NCI-H774 (cell line): ENCODE measurements around the gene ASTL.

Experiments used
- DNase-seq: peaks from one replicate; lab custom pipeline; 2025; lab: John Stamatoyannopoulos, UW

Gene ASTL

DNA sequence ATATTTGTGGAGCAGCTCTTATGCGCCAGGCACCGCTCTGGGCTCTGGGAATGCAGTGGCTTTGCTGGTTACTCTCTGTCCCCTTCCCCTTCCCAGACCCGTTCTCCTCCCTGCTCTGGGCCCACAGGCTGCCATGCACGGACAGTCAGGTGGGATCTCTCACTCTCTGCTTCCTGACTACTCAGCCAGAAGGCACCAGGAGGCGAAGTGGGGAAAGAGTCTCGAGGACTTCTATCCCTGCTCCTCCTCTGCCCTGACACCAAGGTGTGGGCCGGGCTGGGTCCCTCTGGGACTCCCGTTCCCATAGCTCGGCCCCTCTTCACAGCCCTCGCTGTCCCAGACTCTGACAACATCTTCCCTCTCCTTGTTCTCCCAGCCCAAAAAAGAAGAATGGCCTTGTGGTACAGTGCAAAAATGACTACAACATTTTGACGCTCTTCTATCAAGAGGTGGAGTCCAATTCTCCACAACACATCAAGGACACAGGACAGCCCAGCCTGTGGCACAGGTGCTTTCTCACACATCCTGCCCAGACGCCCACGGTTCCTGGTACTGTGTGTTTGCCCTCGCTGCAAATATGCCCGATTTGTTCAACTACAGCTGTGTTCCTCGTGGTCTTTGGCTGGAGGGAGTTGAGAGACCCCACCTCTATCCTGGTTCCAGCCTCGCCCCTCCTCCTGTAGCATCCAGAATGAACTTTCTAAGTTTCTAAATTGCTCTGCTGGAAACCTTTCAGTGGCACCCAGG, 21.0 kb upstream of the ASTL start:
- DNase-seq: no peak

DNA sequence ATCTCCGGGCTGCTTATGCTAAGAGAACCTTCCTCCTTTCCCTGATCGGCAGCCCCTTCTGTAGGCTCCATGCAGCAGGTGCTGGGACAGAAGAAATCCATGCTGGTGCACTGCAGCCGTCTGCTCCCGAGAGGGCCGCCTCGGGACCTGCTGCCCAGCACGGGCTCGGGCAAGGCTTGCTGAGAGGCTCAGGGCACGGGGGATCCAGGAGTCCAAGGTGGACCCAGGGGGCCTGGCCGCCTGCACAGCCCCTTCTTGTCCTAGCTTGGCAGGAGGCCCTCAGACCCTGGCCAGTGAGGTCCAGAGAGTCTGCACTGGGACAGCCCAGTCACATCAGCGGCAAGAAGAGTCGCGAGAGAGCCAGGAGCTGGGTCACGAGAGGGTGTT, 20.2 kb upstream of the ASTL start:
- no peak for DNase-seq

DNA sequence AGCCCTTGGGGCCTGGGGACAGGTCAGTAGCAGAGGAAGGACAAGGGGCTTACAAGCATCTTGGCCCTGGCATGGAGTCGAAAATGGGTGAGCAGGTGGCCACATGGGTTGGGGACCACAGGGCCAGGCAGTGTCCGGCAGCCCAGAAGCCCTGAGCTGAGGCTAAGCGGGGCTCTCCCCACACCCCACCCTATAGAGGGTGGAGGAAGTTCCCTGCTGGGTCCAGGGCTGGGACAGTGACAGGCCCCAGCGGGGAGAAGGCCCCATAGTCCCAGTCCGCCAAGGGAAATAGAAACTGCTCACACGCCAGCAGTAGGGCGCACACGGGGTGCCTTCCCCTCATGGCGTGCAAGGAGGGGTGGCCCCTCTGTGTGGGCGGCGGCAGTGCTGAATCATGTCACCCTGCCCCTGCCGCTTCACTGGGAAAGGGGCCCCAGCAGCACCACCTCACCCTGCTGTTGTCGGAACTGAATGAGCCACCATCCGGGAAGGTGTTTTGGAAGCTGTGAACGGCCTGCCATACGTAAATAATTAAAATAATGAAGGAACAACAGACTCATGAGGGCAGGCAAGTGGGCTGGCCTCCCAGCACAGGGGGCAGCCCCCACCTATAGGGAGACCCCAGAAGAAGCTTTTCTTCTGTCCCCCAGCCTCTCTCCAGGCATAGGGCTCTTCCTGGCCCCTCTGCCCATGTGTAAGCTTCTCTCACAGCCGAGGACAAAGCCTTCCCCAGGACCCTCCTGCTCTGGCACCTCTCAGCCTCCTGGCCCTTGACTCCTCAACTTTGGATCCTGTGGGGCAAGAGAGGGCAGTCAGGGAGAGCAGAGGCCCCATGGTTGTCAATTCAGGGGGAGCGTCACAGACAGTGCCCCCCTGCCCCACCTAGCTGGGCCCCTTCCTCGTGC, 19.6 kb upstream of the ASTL start:
- no peak for DNase-seq

- no peak for DNase-seq
Observed at GRCh38 chr2:96156926-96157648, 18.8 kb upstream of the ASTL start.

DNA sequence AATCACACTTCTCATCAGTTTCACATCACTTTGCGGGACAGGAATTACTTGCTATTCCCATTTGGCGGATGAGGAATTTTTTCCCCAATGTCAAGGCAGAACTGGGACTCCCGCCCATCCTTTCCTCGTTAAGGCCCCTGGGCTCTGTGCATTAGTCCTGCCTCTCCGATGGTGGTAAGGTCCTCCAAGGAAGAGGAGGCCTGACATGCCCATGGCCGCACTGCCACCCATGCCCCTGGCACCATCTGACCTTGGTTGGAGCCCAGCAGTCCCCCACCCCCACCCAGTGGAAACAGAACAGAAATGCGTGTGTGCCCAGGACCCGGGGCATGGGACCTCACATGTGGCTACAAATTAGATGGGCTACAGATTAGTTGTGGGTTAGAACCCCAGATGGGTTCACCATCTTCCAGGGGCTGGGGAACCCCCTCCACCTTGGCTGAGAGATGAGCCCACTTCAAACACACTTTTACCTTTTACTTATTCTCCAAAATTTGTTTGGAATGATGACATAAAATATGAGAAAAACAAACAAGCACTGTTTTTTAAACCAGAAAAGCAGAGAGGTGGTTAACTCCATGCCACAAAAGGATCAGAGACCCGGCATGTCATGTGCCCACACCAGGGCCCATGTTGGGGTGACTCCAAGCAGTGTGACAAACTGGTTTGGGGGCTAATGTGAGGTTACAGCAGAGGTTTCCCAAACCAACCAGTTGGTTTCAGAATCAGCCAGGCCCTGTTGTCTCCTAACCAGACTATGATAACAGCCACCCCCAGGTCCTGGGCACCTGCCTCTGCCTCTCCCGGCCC, 17.9 kb upstream of the ASTL start:
- DNase-seq: no peak

DNA sequence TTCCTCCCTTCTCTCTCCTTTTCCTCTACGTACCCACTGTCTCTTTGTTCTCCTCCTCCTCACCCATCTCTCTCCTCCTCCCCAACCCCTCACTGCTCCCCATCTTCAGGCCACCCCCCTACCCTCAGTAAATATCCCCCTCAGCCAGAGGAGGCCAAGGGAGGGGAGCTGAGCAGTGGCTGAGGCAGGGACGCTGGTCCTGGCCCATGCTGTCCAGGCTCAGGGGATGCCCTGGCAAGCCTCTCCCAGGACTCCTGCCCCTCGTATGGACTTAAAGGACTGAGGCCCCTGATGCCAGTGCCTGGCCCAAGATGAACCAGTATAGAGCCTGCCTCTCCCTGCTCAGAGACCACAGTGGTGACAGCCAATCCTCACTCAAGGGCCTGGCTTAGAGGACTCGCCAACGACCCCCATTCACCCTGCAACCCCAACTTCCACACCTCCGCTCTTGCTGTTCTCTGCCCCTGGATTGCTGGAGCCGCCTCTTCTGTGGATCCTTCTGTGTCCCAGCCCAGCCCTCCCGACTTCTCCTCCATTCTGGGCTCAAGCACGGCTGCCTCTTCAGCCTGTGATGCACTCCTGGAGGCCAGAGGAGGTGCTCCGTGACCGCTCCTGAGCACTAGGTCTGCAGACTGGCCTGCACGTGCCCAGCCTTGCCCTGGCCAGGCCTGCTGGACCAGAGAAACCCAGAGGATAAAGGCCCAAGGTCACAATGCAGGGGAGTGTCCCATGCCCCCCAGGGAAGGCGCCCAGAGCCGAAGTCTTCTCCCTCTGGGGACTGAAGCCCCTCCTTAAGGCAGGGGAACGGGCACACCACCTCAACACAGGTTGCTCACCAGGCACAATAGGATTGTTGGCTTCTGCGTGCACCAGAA, 16.4 kb upstream of the ASTL start:
- DNase-seq: no peak

- no peak for DNase-seq
Observed at GRCh38 chr2:96153991-96154431, 15.7 kb upstream of the ASTL start.

DNA sequence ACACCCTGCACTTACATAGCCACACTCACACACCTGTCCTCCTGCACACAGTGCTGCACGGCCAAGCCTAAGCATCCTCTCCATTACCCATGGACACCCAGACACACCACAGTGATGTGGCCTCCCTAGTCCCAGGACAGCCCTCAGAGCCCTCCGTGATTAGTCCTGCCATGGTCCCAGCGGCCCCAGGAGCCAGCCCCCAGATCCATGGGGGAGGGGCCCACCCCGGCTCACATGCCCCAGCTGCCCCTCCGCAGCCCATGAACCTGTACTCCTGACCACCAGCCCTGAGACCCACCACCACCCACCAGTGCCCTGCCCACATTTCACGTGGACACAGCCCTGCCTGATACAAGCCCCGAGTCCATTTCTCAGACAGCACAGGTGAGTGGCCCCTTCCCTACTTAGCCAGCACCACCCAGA, 15.0 kb upstream of the ASTL start:
- no peak for DNase-seq

DNA sequence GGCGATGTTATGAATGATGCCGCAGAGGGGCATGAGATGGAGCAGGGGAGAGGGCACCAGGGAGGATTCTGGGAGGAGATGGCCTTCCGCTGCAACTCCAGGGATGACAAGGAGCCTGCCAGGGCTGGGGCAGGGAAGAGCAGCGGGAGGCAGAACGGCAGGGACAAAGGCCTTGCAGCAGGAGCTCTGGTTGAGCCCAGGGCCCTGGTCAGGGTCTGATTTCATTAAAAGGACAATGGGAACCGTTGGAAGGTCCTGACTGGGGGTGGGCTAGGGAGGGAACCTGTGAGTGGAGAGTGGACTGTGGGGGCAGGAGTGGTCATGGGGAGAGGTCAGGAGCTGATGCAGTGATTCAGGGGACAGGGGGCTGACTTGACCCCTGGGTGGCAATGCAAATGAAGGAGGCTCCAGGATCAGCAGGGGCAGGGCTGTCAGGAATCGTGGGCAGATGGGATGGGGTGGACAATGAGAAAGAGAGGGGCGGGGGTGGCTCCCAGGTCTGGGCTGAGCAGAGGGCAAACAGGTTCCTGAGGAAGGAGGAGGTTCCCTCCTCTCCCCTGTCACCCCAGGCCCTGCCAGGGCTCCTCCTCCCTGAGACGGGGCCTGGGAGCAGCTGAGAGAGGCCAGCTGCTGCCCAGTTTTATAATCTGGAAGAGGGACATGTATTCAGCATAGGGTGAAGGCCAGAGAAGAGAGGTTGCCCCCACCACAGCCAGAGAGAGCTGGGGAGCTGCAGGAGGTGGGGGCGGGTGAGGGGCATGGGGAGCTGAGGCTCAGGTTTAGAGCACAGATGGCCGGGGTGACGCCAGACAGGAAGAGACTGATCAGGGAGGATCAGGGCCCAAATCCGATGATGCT, 14.2 kb upstream of the ASTL start:
- DNase-seq: no peak

DNA sequence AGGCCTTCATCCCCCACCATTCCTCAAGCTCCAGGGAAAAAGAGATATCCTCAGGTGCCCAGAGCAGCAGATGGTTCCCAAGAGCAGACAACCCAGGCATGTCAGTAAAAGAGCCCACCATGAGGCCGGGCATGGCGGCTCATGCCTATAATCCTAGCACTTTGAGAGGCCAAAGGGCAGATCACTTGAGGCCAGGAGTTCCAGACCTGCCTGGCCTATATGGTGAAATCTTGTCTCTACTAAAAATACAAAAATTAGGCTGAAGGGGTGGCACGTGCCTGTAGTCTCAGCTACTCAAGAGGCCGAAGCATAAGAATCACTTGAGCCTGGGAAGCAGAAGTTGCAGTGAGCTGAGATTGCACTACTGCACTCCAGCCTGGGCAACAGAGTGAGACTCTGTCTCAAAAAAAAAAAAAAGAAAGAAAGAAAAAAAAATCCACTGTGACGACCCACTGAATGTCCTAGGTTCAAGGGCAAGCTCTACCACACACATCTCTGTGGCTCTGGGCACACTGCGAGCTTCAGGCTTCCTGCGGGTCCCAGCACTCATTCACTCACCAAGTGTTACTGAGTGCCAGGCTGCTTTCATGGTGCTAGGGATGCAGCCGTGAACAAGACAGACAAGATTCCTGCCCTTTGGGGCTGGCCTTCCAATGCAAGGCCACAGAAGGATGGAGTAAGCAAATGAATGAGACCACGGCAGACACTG, 13.4 kb upstream of the ASTL start:
- DNase-seq: no peak

DNA sequence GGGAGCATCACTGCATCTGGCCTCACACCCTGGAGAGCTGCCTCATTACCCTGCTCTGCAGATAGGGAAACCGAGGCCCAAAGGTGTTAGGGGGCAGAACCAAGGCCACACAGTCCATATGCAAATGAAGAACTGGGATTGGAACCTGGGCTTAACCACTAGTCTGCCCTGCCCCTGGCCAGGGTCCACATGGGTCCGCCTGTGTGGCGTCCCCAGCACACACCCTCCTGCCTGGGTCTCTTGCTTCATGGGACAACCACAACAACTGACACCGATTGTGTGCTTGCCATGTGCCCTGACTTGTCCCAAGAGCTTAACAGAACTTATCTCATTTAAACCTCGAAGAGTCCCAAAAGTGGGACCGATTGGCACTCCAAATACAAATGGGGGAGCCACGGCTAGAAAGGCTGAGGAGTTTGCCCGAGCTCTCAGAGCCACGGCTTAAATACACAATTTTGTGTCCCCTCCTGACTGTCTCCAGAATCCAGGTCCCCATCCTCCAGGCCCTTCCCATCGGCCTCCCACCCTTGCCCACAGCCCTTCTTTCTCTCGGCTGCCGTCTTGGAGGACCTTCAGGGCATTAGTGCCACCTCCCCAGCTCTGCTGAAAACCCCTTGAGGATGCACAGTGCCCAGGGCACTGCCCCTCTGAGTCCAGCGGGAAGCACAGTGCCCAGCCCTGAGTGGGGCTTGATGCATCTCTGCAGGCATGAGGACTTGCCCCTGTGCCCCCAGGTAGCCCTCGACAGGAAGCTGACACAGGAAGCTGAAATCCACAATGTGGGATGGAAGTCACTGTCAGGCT, 12.7 kb upstream of the ASTL start:
- DNase-seq: no peak

GRCh38 chr2:96150007-96150640, 11.8 kb upstream of the ASTL start:
- DNase-seq: no peak

DNA sequence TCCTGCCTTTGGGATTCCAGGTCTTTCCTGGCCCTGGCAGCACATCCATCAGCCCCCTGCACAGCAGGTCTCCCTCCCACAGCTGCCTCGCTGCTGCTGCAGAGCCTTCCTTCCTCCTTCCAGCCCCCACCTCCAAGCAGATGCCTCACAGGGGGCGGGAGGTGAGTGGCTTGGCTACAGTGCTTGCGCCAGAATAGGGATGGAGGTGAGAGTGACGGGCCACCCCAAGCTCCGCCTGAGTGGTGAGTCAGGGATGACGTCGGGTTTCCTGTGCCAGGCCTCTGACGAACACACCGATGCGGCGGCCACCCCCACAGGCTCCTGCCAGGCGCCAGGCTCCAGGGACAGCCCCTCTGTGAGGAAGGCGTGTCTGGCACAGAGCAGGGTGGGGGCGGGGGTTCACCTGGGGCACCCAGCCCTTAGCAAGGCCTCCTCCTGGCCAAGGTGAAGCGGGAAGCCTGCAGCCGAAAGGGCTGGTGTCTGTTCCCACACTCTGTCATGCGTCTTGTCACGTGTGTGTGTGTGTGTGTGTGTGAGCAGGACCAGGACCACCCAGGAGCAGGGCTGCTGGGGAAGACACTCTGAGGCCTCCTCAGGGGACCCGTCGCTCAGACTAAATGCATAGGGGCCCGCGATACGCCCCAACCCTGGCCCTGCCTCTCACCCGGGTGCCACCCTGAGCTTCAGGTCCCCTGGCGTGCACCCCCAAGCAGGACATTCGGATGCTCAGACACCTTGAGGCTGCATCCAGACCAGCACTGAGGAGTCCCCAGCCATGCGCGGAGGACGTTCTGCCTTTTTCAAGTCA, 10.3 kb upstream of the ASTL start:
- peak; percentile 41 for DNase-seq

DNA sequence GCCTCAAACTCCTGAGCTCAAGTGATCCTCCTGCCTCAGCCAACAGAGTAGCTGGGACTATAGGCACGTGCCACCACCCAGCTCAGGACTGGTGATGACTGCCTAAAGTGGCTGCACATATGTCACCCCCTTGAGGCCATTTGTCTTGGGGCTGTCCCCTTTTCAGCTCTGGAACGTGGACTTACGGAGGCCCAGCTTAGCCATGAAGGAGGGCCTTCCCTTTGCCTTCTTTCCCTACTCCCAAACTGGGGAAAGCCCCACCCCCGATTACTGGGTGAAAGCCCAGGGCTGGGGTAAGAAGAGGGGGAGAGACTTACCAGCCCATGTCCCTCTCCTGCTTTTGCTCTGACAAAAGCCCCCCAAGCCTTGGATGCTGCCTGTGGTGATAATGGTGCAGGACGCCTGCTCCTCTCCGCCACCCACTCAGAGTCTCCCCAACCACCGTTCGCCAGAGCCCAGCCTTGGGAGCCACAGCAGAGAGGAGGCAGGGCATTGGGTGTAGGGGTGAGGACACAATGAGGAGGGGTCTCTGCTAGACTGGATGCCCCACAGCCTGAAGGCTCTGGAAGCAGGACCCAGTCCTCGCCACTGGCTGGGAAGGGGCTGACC, 9.4 kb upstream of the ASTL start:
- DNase-seq: no peak

GRCh38 chr2:96146881-96147592, 8.7 kb upstream of the ASTL start:
- no peak for DNase-seq
